Measurements from ENCODE around the gene PARPBP. TPM values are rescaled to one million over a fixed set of nuclear protein-coding genes. Genes with fewer than 3 reads are reported as not detected.

PARPBP gene
- total RNA-seq, 1 experiment from 2014 or later = 23.5 TPM

DNA sequence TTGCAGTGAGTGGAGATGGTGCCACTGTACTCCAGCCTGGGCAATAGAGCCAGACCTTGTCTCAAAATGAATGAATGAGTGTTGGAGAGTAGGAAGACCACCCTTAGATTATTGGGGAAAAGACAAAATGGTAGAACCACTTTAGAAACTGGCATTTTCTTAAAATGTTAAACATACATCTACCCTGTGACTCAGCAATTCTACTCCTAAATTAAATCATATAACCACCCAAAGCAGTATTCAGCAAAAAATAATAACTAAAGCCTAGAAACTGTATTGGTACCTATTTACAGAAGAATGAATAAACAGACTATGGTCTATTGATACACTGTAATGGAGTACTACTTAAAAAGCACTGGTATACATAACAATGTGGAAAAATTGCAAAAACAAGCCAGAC lies 9.2 kb upstream of the PARPBP start:
- H4K20me1 ChIP-seq (ENCODE audit: insufficient read depth) = no peaks in the 10 kb centered on the region
- ATAC-seq (no peak), DNase-seq (ENCODE audit: low read depth, low spot score) (no peak)
- peaks cover 21% of the 10 kb centered on the region for H3K79me2 ChIP-seq (ENCODE audit: insufficient read depth, low read length)
- no peak overlapping the region for H2AFZ ChIP-seq (ENCODE audit: low read depth, low read length, poor library complexity, severe bottlenecking)
- no peaks in the 10 kb centered on the region for H3K9me2 ChIP-seq (ENCODE audit: insufficient read depth)
- H3K27me3 ChIP-seq (ENCODE audit: insufficient read depth, low read length) = no peaks in the 10 kb centered on the region
- H3K9me3 ChIP-seq (ENCODE audit: control insufficient read depth in 1 of 2, insufficient read depth in 1 of 2, low read depth in 1 of 2, low read length in 2 of 2) = peaks cover 0 to 6% of the 10 kb centered on the region in 2 experiments; a peak in 3 of 4 replicates
- BruUV-seq (replicated peaks) = no TSS peak
- POLR2A ChIA-PET = no interaction called here
- H3K4me3 ChIP-seq (replicated peaks in 1 of 2; ENCODE audit: low read depth in 1 of 2, low read length in 2 of 2) = no peak overlapping the region
- RAD21 ChIA-PET (ENCODE audit: low non-redundant PET in 1 of 2, low total read pairs in 2 of 2, uncharacterized antibody in 2 of 2, unreplicated experiment in 2 of 2) = no interaction called here
- CTCF ChIA-PET = no interaction called here
- intact Hi-C loops (cut with micrococcal nuclease) = no loop called here
- no peak overlapping the region for H3K9ac ChIP-seq (ENCODE audit: low read length)
- H3K36me3 ChIP-seq (ENCODE audit: control insufficient read depth in 1 of 2, insufficient read depth in 2 of 2, low read length in 2 of 2) = peaks cover 29 to 54% of the 10 kb centered on the region in 2 experiments
- TF ChIP-seq EZH2 (IDR thresholded peaks at IDR 0.05) = no peak
- no peak for TF ChIP-seq ZFX (IDR thresholded peaks at IDR 0.05)
- no peak for TF ChIP-seq EGR1 (IDR thresholded peaks at IDR 0.05; ENCODE audit: low read depth)
- TF ChIP-seq POLR2AphosphoS5 (IDR thresholded peaks at IDR 0.05; ENCODE audit: low read depth, low read length) = no peak
- no peak for TF ChIP-seq EZH2phosphoT487 (IDR thresholded peaks at IDR 0.05; ENCODE audit: borderline replicate concordance)
- TF ChIP-seq, protein P1, sequence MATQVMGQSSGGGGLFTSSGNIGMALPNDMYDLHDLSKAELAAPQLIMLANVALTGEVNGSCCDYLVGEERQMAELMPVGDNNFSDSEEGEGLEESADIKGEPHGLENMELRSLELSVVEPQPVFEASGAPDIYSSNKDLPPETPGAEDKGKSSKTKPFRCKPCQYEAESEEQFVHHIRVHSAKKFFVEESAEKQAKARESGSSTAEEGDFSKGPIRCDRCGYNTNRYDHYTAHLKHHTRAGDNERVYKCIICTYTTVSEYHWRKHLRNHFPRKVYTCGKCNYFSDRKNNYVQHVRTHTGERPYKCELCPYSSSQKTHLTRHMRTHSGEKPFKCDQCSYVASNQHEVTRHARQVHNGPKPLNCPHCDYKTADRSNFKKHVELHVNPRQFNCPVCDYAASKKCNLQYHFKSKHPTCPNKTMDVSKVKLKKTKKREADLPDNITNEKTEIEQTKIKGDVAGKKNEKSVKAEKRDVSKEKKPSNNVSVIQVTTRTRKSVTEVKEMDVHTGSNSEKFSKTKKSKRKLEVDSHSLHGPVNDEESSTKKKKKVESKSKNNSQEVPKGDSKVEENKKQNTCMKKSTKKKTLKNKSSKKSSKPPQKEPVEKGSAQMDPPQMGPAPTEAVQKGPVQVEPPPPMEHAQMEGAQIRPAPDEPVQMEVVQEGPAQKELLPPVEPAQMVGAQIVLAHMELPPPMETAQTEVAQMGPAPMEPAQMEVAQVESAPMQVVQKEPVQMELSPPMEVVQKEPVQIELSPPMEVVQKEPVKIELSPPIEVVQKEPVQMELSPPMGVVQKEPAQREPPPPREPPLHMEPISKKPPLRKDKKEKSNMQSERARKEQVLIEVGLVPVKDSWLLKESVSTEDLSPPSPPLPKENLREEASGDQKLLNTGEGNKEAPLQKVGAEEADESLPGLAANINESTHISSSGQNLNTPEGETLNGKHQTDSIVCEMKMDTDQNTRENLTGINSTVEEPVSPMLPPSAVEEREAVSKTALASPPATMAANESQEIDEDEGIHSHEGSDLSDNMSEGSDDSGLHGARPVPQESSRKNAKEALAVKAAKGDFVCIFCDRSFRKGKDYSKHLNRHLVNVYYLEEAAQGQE (IDR thresholded peaks at IDR 0.05; ENCODE audit: low read depth) = no peak
- no peak for TF ChIP-seq RAD21 (IDR thresholded peaks at IDR 0.05; ENCODE audit: low read depth)
- TF ChIP-seq, protein P2, sequence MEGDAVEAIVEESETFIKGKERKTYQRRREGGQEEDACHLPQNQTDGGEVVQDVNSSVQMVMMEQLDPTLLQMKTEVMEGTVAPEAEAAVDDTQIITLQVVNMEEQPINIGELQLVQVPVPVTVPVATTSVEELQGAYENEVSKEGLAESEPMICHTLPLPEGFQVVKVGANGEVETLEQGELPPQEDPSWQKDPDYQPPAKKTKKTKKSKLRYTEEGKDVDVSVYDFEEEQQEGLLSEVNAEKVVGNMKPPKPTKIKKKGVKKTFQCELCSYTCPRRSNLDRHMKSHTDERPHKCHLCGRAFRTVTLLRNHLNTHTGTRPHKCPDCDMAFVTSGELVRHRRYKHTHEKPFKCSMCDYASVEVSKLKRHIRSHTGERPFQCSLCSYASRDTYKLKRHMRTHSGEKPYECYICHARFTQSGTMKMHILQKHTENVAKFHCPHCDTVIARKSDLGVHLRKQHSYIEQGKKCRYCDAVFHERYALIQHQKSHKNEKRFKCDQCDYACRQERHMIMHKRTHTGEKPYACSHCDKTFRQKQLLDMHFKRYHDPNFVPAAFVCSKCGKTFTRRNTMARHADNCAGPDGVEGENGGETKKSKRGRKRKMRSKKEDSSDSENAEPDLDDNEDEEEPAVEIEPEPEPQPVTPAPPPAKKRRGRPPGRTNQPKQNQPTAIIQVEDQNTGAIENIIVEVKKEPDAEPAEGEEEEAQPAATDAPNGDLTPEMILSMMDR (IDR thresholded peaks at IDR 0.05 in 2 of 3, conservative IDR thresholded peaks at IDR 0.05 in 1 of 3; ENCODE audit: borderline replicate concordance in 1 of 3, insufficient read depth in 1 of 3, low read depth in 2 of 3, low read length in 2 of 3) = no peak
- no peak for TF ChIP-seq POLR2A (IDR thresholded peaks at IDR 0.05; ENCODE audit: borderline replicate concordance, extremely low read depth, insufficient read depth, insufficient read length)
- TF ChIP-seq YY1 (IDR thresholded peaks at IDR 0.05; ENCODE audit: extremely low read depth, insufficient replicate concordance, low read depth, low read length) = no peak
- no peak for TF ChIP-seq CBX3 (IDR thresholded peaks at IDR 0.05; ENCODE audit: low read depth)
- no peak for TF ChIP-seq CEBPB (IDR thresholded peaks at IDR 0.05; ENCODE audit: low read depth)
- no peak for TF ChIP-seq SP1 (IDR thresholded peaks at IDR 0.05; ENCODE audit: low read depth)
- H3K4me2 ChIP-seq (ENCODE audit: low read length) = no peak overlapping the region
- no peaks in the 10 kb centered on the region for H3K4me1 ChIP-seq (ENCODE audit: control insufficient read depth in 1 of 2, insufficient read depth in 2 of 2, low read length in 2 of 2)
- no peak overlapping the region for H3K27ac ChIP-seq (ENCODE audit: low read depth, low read length)

Measured in HCT116 (cell line).